ENCODE measurements around the gene MAPKAPK2. TPM values are rescaled to one million over a fixed set of nuclear protein-coding genes. Genes with fewer than 3 reads are reported as not detected.

The MAPKAPK2 gene
- total and polyA plus RNA-seq, 2 donors (not counting 1 experiment from before 2014, with no cell fraction given): 60.3 to 85.8 TPM

- Histone ChIP-seq H2AFZ (ENCODE audit: insufficient read depth, low read depth, low read length, poor library complexity, severe bottlenecking) (no peak overlapping the region), H3K9ac (ENCODE audit: low read length) (no peak overlapping the region), H3K36me3 (replicated peaks in 1 of 2; ENCODE audit: control extremely low read depth in 1 of 2, control insufficient read depth in 1 of 2, extremely low read depth in 1 of 2, insufficient read depth in 2 of 2, low read length in 1 of 2) (no peaks in the 10 kb centered on the region), H3K4me3 (ENCODE audit: control extremely low read depth in 1 of 5, extremely low read depth in 1 of 5, insufficient read depth in 1 of 5, low read depth in 2 of 5, low read length in 4 of 5) (no peak overlapping the region), H3K4me2 (replicated peaks; ENCODE audit: low read depth, low read length, poor library complexity, severe bottlenecking) (peak overlapping the region; percentile 90), H3K27ac (ENCODE audit: low read length in 2 of 2) (no peak overlapping the region), H3K4me1 (ENCODE audit: control insufficient read depth in 2 of 2, insufficient read depth in 2 of 2, low read length in 2 of 2) (peaks cover 65 to 84% of the 10 kb centered on the region in 2 donors), H3K9me3 (ENCODE audit: control extremely low read depth in 1 of 3, control insufficient read depth in 2 of 3, insufficient read depth in 1 of 3, low read length in 2 of 3) (no peaks in the 10 kb centered on the region), H4K20me1 (ENCODE audit: control insufficient read depth, insufficient read depth, low read length, poor library complexity, severe bottlenecking) (peaks cover 40% of the 10 kb centered on the region), H3K79me2 (ENCODE audit: control insufficient read depth, insufficient read depth, low read length) (peaks cover 40% of the 10 kb centered on the region), H3K27me3 (replicated peaks in 1 of 4; ENCODE audit: control extremely low read depth in 1 of 4, control insufficient read depth in 3 of 4, insufficient read depth in 4 of 4, low read length in 3 of 4) (peaks cover 0 to 6% (median 3%) of the 10 kb centered on the region in 4 experiments)
- intact Hi-C loops (cut with micrococcal nuclease): loop anchor here (5.0 kb wide), 3 partner anchors 369 to 1051 kb away; partner anchors contain the start of genes CD55, ELK4, PFKFB2 and YOD1
- ChIA-PET CTCF (interaction anchor here (0.7 to 2.8 kb wide), 7 partner anchors 9 to 299 kb away, joined by 3 to 21 read pairs (median 5); no protein-coding TSS in a partner anchor), POLR2A (interaction anchor here (0.7 to 1.7 kb wide), 2 partner anchors 10 to 1399 kb away, joined by 3 to 4 read pairs; no protein-coding TSS in a partner anchor)
- 96% methylated on average over 3 of the region's 6 CpGs for WGBS (ENCODE audit: insufficient coverage)
- Mint-ChIP-seq H3K27ac (peak overlapping the region; percentile 8), H3K4me1 (peaks cover 85% of the 10 kb centered on the region), H3K4me3 (peak overlapping the region; percentile 53), H3K27me3 (no peaks in the 10 kb centered on the region), H3K9me3 (ENCODE audit: insufficient read depth) (no peaks in the 10 kb centered on the region)
- no peak for DNase-seq
- ATAC-seq (ENCODE audit: low read depth): no peak
- TF ChIP-seq EZH2 (IDR thresholded peaks at IDR 0.05; ENCODE audit: borderline replicate concordance, insufficient read depth, low read depth, low read length, poor library complexity, severe bottlenecking): no peak
- no peak for TF ChIP-seq CTCF (IDR thresholded peaks at IDR 0.05)
Observed at GRCh38 chr1:206683313-206683712, 1.4 kb upstream of the MAPKAPK2 start.

GRCh38 chr1:206684003-206684402 lies 702 bp upstream of the MAPKAPK2 start:
- Mint-ChIP-seq H3K4me1 (peaks cover 83% of the 10 kb centered on the region), H3K27ac (peak overlapping the region; percentile 41), H3K4me3 (peak overlapping the region; percentile 83), H3K9me3 (ENCODE audit: insufficient read depth) (no peaks in the 10 kb centered on the region), H3K27me3 (no peaks in the 10 kb centered on the region)
- DNase-seq (no peak), ATAC-seq (ENCODE audit: low read depth) (no peak)
- H3K4me2 ChIP-seq (replicated peaks; ENCODE audit: low read depth, low read length, poor library complexity, severe bottlenecking): peak overlapping the region; percentile 90
- H3K4me3 ChIP-seq (ENCODE audit: control extremely low read depth in 1 of 5, extremely low read depth in 1 of 5, insufficient read depth in 1 of 5, low read depth in 2 of 5, low read length in 4 of 5): peak overlapping the region in 1 of 5 experiments; percentile 91
- no peaks in the 10 kb centered on the region for H3K36me3 ChIP-seq (replicated peaks in 1 of 2; ENCODE audit: control extremely low read depth in 1 of 2, control insufficient read depth in 1 of 2, extremely low read depth in 1 of 2, insufficient read depth in 2 of 2, low read length in 1 of 2)
- ChIA-PET POLR2A (interaction anchor here (0.6 to 1.7 kb wide), 10 partner anchors 11 to 1400 kb away, joined by 3 to 5 read pairs (median 4); partner anchors contain the start of gene IL10), CTCF (interaction anchor here (0.7 to 2.8 kb wide), 8 partner anchors 10 to 298 kb away, joined by 3 to 21 read pairs (median 3); no protein-coding TSS in a partner anchor)
- intact Hi-C loops (cut with micrococcal nuclease): loop anchor here (5.0 kb wide), 3 partner anchors 368 to 1052 kb away; partner anchors contain the start of genes CD55, ELK4, PFKFB2 and YOD1
- peaks cover 0 to 2% (median 0%) of the 10 kb centered on the region in 4 experiments for H3K27me3 ChIP-seq (replicated peaks in 1 of 4; ENCODE audit: control extremely low read depth in 1 of 4, control insufficient read depth in 3 of 4, insufficient read depth in 4 of 4, low read length in 3 of 4)
- H3K79me2 ChIP-seq (ENCODE audit: control insufficient read depth, insufficient read depth, low read length): peaks cover 47% of the 10 kb centered on the region
- TF ChIP-seq EZH2 (IDR thresholded peaks at IDR 0.05; ENCODE audit: borderline replicate concordance, insufficient read depth, low read depth, low read length, poor library complexity, severe bottlenecking): no peak
- no peak for TF ChIP-seq CTCF (IDR thresholded peaks at IDR 0.05)
- no peak overlapping the region for H3K9ac ChIP-seq (ENCODE audit: low read length)
- peaks cover 59 to 78% of the 10 kb centered on the region in 2 donors for H3K4me1 ChIP-seq (ENCODE audit: control insufficient read depth in 2 of 2, insufficient read depth in 2 of 2, low read length in 2 of 2)
- peaks cover 42% of the 10 kb centered on the region for H4K20me1 ChIP-seq (ENCODE audit: control insufficient read depth, insufficient read depth, low read length, poor library complexity, severe bottlenecking)
- H2AFZ ChIP-seq (ENCODE audit: insufficient read depth, low read depth, low read length, poor library complexity, severe bottlenecking): no peak overlapping the region
- H3K9me3 ChIP-seq (ENCODE audit: control extremely low read depth in 1 of 3, control insufficient read depth in 2 of 3, insufficient read depth in 1 of 3, low read length in 2 of 3): no peaks in the 10 kb centered on the region
- no peak overlapping the region for H3K27ac ChIP-seq (ENCODE audit: low read length in 2 of 2)
- 50% methylated on average over 5 of the region's 8 CpGs for WGBS (ENCODE audit: insufficient coverage)
